Vagina (tissue), 2 donors: ENCODE measurements around the gene CDK19.

Experiments used
- CTCF ChIP-seq, 3 experiments: fragments of 450-650 bp in 2 of 3; fragments of 200-600 bp in 1 of 3; sonication (generic) in 1 of 3; IDR thresholded peaks; one replicate each; pipeline ENCODE4 v1.5.1; 2017 to 2019; ENCODE audit warnings: antibody characterized with exemption in 3 of 3, mild to moderate bottlenecking in 2 of 3, moderate library complexity in 2 of 3
- POLR2A ChIP-seq, 2 donors: fragments of 450-650 bp; IDR thresholded peaks; one replicate each; pipeline ENCODE4 v1.6.1; 2017; ENCODE audit warnings: antibody characterized with exemption in 2 of 2, mild to moderate bottlenecking in 2 of 2, moderate library complexity in 2 of 2

DNA sequence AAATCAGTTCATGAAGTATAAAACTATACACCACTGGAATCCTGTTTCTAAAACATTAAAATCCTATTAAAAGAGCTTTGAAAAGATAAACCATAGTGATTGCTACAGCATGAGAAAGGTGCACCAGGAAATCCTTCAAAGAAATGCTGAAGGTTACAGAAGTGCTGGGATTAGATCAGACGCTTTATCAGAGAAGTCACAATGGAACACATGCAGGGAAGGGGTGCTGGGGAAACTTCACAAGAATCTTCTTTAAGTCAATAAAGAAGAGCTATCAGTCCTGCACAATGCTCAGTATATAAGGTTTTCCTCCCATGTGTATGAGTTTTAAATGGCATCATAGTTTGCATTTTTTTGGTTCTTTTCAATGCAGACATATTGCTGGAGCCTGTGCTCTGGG is 201.2 kb downstream of the CDK19 start:
- no peak for TF ChIP-seq CTCF (IDR thresholded peaks at IDR 0.05)
- TF ChIP-seq POLR2A (IDR thresholded peaks at IDR 0.05): no peak
